Psoas muscle (tissue), 8 donors: ENCODE measurements around the gene TENM4. TPM values are rescaled to one million over a fixed set of nuclear protein-coding genes. Genes with fewer than 3 reads are reported as not detected.

ENCODE experiments used
- ATAC-seq, 4 donors: fragments of 200-7000 bp; cut with Tn5 transposase; one replicate each; pipeline ENCODE4 v1.9.1; 2020; ENCODE audit warnings: moderate library complexity in 3 of 4, mild to moderate bottlenecking in 2 of 4
- DNase-seq, 2 donors: peaks; one replicate each; pipeline ENCODE4 v3.0.0-alpha.2; 2020
- H3K27ac ChIP-seq: fragments of 200-600 bp; one replicate; pipeline ENCODE4 v1.8.0; 2022
- H3K27me3 ChIP-seq, 3 donors: fragments of 200-600 bp in 1 of 3; one replicate each; pipeline versions ENCODE4 v1.6.1 to v1.8.0; 2013 to 2022; ENCODE audit warnings: low read length in 2 of 3, mild to moderate bottlenecking in 2 of 3, moderate library complexity in 1 of 3; ENCODE audit not compliant: insufficient read depth in 3 of 3
- H3K36me3 ChIP-seq, 2 donors: fragments of 200-600 bp in 1 of 2; one replicate each; pipeline versions ENCODE4 v1.6.1 to v1.8.0; 2013 to 2022; ENCODE audit warnings: low read depth in 1 of 2, mild to moderate bottlenecking in 1 of 2, moderate library complexity in 1 of 2; ENCODE audit not compliant: insufficient read depth in 1 of 2
- H3K4me1 ChIP-seq: fragments of 200-600 bp; one replicate; pipeline ENCODE4 v1.8.0; 2022
- H3K4me3 ChIP-seq: fragments of 200-600 bp; one replicate; pipeline ENCODE4 v1.8.0; 2022; ENCODE audit warnings: mild to moderate bottlenecking
- H3K9me3 ChIP-seq: fragments of 200-600 bp; one replicate; pipeline ENCODE4 v1.8.0; 2022
- WGBS, 3 donors: extraction: QIAGEN DNeasy Blood & Tissue Kit; methylation state at CpG; one replicate each; pipeline versions ENCODE4 v1.1.6 to v1.1.7; 2013; 5-methylcytosine and 5-hydroxymethylcytosine counted together
- intact Hi-C, 2 donors: fragments of 100-400 bp; cut with DNase I; formaldehyde crosslinking; loops; one replicate each; pipeline versions ENCODE4 v1.11.0 to v1.14.2; 2022
- polyA plus RNA-seq, 3 donors: library from polyadenylated mRNA; stranded (reverse); fragments of 200-250 nt; gene quantifications; one replicate each; pipeline ENCODE4 v1.2.3, GENCODE V29; 2013
- total RNA-seq, 4 donors: library from RNA; stranded (reverse); fragmentation: NEBNext Ultra II Directional in 2 of 4; extraction: Animal tissue kit (Norgen Biotek cat#: 25700) in 2 of 4; gene quantifications; one replicate each; pipeline versions ENCODE4 v1.2.1 to v1.2.4, GENCODE V29; 2021 to 2023
- TF ChIP-seq, protein P1 (sequence below): fragments of 200-600 bp; IDR thresholded peaks from one replicate; pipeline ENCODE4 v1.8.0; 2022; ENCODE audit warnings: antibody characterized with exemption
- donor health status: healthy with polysubstance abuse.
- donor health status: DM: no; HTN: no; CAD: no; lungs with moderate emphysema.
- donor health status: Bipolar disorder and iron deficiency.
- donor health status: healthy.
- donor health status: DM: yes; HTN: yes; CAD: no.
- donor health status: DM: no; HTN: no; CAD: no.
- donor health status: DM: no; HTN: no; CAD: no.
- donor health status: DM: yes; HTN: yes; CAD: no.

The TENM4 gene
- total and polyA plus RNA-seq, 7 donors = 0.05 to 1.7 (median 0.48) TPM

DNA sequence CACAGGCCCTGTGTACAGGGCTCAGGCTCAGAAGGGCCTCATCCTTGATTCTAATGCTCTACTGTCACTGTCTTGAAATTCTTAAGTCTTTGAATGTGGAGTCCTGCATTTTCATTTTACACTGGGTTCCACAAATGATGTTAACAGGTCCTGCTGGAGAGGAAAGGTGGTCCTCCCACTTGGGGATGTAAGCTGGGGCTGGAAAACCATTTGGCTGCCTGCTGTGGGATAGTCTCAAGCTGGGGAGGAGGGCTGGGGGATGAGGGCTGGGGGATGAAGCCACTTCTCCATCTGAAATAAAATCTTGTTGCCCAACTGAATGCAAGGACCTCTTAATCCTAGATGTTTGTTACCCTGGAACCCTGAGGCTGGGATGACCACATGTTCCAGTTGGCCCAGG, 423.0 kb downstream of the TENM4 start:
- TF ChIP-seq, protein P1, sequence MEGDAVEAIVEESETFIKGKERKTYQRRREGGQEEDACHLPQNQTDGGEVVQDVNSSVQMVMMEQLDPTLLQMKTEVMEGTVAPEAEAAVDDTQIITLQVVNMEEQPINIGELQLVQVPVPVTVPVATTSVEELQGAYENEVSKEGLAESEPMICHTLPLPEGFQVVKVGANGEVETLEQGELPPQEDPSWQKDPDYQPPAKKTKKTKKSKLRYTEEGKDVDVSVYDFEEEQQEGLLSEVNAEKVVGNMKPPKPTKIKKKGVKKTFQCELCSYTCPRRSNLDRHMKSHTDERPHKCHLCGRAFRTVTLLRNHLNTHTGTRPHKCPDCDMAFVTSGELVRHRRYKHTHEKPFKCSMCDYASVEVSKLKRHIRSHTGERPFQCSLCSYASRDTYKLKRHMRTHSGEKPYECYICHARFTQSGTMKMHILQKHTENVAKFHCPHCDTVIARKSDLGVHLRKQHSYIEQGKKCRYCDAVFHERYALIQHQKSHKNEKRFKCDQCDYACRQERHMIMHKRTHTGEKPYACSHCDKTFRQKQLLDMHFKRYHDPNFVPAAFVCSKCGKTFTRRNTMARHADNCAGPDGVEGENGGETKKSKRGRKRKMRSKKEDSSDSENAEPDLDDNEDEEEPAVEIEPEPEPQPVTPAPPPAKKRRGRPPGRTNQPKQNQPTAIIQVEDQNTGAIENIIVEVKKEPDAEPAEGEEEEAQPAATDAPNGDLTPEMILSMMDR = no peak
- ATAC-seq (no peak), DNase-seq (no peak)
- Histone ChIP-seq H3K4me1 (no peaks in the 10 kb centered on the region), H3K27me3 (no peaks in the 10 kb centered on the region), H3K9me3 (no peaks in the 10 kb centered on the region), H3K36me3 (no peaks in the 10 kb centered on the region), H3K4me3 (no peak overlapping the region), H3K27ac (no peak overlapping the region)
- intact Hi-C loops = no loop called here

DNA sequence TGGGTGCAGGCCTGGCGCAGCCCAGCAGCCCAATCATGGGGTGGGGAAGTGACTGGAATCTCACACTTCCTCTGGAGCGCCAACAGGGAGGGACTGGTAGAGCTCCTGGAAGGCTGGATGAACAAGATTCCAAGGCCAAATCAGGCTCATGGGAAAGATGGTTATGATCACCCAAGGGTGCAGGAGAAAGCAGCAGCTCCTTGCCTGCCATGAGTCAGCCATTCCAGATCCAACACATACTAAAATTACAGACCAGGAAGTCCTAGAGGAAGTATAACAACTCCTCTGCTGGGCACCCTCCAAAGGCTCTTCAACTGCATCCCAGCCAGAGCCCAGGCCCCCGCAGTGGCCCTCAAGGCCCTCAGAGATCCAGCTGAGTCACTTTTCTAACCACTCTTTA, 427.3 kb downstream of the TENM4 start:
- intact Hi-C loops = no loop called here
- DNase-seq (no peak), ATAC-seq (no peak)
- no peaks in the 10 kb centered on the region for H3K9me3 ChIP-seq
- TF ChIP-seq, protein P1 = no peak
- WGBS, 3 donors = 89 to 98% (median 93%) methylated on average over 3 of the region's 3 CpGs
- no peak overlapping the region for H3K27ac ChIP-seq
- H3K27me3 ChIP-seq = no peaks in the 10 kb centered on the region
- no peak overlapping the region for H3K4me3 ChIP-seq
- H3K36me3 ChIP-seq = no peaks in the 10 kb centered on the region
- no peaks in the 10 kb centered on the region for H3K4me1 ChIP-seq

DNA sequence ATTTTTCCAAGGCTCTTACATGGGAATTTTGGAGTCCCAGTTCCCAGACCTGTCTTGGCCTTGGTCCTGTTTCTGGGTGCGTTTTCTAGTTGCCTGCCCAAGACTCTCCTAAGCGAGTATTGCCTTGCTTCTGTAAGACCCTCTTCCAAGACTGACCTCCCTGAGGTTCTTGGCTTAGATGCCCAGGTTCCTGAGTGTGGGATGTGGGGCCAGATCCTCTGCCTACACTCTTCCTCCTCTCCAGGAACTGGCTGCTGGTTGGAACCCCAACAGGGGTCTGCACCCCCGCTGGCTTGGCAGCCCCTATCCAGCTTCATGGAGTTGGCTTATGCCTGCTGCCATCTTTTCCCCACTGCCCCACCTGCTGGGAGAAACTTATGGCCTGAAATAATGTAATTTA, 429.5 kb downstream of the TENM4 start:
- TF ChIP-seq, protein P1 = no peak
- Histone ChIP-seq H3K4me1 (no peaks in the 10 kb centered on the region), H3K4me3 (no peak overlapping the region), H3K9me3 (no peaks in the 10 kb centered on the region), H3K27ac (no peak overlapping the region), H3K36me3 (no peaks in the 10 kb centered on the region), H3K27me3 (no peaks in the 10 kb centered on the region)
- ATAC-seq (no peak), DNase-seq (no peak)
- intact Hi-C loops = no loop called here
- WGBS, 3 donors = 89 to 98% (median 89%) methylated on average over 3 of the region's 3 CpGs

DNA sequence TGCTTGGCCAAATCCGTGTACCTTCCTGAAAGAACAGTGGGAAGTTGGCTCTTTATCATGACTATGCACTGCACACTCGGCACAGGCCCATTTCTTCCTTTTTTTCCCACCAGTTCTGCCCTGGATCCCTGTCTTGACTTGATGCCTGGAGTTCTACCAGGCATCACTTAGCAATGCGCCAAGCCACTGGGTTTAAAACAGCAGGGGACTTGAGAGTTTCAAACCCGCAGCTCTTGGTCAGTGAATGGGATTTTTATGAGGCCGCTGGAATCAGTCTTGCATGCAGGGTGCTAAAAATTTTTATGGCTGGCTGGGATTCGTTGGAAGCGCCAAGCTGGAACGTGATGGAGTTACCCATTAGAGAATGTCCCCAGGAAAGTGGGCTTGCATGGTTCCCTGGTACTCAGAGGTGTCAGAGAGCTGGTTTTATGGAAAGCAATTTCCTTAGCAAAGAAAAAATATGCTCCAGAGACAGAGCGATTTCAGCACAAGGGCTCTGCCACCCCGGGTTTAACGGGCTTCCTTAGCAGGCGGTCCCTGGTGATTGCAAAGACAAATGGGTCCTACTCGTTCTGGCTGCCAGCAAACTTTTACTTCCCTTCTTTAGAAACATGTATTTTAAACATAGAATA, 432.9 kb downstream of the TENM4 start:
- Histone ChIP-seq H3K36me3 (no peaks in the 10 kb centered on the region), H3K4me3 (no peak overlapping the region), H3K27ac (no peak overlapping the region), H3K4me1 (no peaks in the 10 kb centered on the region), H3K9me3 (peaks cover 5% of the 10 kb centered on the region), H3K27me3 (no peaks in the 10 kb centered on the region)
- WGBS, 3 donors = 56 to 62% (median 60%) methylated on average over 13 of the region's 13 CpGs
- TF ChIP-seq, protein P1 = no peak
- intact Hi-C loops = no loop called here
- DNase-seq (no peak), ATAC-seq (no peak)

DNA sequence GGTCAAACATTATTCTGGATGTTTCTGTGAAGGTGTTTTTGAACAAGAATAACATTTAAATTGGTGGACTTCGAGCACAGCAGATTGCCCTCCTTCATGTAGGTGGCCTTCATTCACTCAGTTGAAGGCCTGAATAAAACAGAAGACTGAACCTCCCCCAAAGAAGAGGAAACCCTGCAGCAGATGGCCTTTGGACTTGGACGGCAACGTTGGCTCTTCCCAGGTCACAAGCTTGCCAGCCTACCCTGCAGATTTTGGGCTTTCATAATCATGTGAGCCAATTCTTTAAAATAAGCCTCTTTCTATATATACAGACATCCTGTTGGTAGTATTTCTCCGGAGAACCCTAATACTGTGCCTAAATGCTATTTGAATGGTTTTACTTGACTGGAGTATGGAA, 434.0 kb downstream of the TENM4 start:
- Histone ChIP-seq H3K9me3 (peaks cover 6% of the 10 kb centered on the region), H3K36me3 (no peaks in the 10 kb centered on the region), H3K4me3 (no peak overlapping the region), H3K27me3 (no peaks in the 10 kb centered on the region), H3K27ac (no peak overlapping the region), H3K4me1 (no peaks in the 10 kb centered on the region)
- ATAC-seq (no peak), DNase-seq (no peak)
- intact Hi-C loops = no loop called here
- TF ChIP-seq, protein P1 = no peak
- WGBS, 3 donors = 64 to 72% (median 68%) methylated on average over 4 of the region's 4 CpGs
